ENCODE measurements around the gene P2RY2. TPM values are rescaled to one million over a fixed set of nuclear protein-coding genes. Genes with fewer than 3 reads are reported as not detected.

Gene P2RY2
- total RNA-seq, 4 donors from 2014 or later: 36.2 to 50.3 (median 43.8) TPM

DNA sequence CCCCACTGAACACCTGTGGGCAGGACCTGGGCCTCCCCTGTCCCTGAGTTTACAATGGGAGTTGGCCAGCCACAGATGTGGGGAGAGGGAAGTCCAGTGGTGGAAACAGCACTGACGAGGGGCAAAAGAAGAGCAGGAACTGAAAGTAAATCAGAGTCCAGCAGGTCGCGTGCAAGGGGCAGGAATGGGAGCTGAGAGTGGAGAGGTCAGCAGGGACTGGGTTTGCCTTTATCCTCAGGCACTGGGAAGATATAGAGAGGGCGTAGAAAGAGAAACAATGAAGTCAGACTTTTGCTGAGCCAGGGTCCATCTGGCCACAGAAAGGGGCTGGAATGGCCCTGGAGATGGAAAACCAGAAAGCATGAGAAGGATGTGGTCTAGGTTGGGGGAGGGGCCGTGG is 62.5 kb downstream of the P2RY2 start:
- no peaks in the 10 kb centered on the region for H3K27me3 ChIP-seq
- TF ChIP-seq POLR2A (IDR thresholded peaks at IDR 0.05): no peak
- TF ChIP-seq, protein P1, sequence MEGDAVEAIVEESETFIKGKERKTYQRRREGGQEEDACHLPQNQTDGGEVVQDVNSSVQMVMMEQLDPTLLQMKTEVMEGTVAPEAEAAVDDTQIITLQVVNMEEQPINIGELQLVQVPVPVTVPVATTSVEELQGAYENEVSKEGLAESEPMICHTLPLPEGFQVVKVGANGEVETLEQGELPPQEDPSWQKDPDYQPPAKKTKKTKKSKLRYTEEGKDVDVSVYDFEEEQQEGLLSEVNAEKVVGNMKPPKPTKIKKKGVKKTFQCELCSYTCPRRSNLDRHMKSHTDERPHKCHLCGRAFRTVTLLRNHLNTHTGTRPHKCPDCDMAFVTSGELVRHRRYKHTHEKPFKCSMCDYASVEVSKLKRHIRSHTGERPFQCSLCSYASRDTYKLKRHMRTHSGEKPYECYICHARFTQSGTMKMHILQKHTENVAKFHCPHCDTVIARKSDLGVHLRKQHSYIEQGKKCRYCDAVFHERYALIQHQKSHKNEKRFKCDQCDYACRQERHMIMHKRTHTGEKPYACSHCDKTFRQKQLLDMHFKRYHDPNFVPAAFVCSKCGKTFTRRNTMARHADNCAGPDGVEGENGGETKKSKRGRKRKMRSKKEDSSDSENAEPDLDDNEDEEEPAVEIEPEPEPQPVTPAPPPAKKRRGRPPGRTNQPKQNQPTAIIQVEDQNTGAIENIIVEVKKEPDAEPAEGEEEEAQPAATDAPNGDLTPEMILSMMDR (IDR thresholded peaks at IDR 0.05): no peak
- H3K27ac ChIP-seq: peak overlapping the region in 2 of 4 donors; percentile 23 to 82
- H3K4me1 ChIP-seq: peaks cover 0 to 16% (median 12%) of the 10 kb centered on the region in 3 donors
- DNase-seq: no peak
- WGBS, 2 donors: 72 to 85% methylated on average over 5 of the region's 5 CpGs
- intact Hi-C loops (cut with DNase I): no loop called here
- H3K36me3 ChIP-seq: no peaks in the 10 kb centered on the region
- no peaks in the 10 kb centered on the region for H3K9me3 ChIP-seq
- no peak overlapping the region for H3K4me3 ChIP-seq

DNA sequence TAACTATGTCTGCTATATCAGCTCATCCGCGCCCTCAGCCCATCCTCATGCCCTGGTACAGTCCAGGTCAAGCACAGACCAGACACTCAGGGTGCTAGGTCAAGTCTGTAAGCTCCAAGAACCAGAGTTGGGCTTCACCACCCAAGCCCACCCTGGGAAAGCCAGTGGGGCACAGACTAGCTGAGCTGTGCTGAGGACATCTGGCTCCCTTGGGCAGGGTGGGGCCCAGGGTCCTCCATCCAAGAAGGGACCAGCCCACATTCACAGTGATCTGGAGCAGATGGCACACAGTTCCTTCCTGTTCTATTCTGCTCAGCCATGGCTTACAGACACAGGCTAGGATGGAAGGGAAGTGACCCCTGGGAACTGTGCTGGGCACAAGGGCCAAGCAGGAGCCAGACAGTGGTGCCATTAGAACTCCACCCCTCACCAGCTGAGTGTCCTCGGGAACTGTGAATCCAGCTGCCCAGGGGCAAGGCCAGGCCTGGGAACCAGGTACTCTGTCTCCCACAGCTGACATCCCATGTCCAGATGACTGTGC is 63.2 kb downstream of the P2RY2 start:
- Histone ChIP-seq H3K27me3 (no peaks in the 10 kb centered on the region), H3K4me1 (peaks cover 0 to 15% (median 11%) of the 10 kb centered on the region in 3 donors), H3K9me3 (no peaks in the 10 kb centered on the region), H3K36me3 (no peaks in the 10 kb centered on the region), H3K27ac (peak overlapping the region in 2 of 4 donors; percentile 23 to 82), H3K4me3 (no peak overlapping the region)
- 92% methylated on average over 2 of the region's 3 CpGs; no CpG with 5 or more reads in 1 of the 2 donors for WGBS, 2 donors
- no peak for TF ChIP-seq POLR2A (IDR thresholded peaks at IDR 0.05)
- TF ChIP-seq, protein P1 (IDR thresholded peaks at IDR 0.05): no peak
- no peak for DNase-seq
- intact Hi-C loops (cut with DNase I): no loop called here

DNA sequence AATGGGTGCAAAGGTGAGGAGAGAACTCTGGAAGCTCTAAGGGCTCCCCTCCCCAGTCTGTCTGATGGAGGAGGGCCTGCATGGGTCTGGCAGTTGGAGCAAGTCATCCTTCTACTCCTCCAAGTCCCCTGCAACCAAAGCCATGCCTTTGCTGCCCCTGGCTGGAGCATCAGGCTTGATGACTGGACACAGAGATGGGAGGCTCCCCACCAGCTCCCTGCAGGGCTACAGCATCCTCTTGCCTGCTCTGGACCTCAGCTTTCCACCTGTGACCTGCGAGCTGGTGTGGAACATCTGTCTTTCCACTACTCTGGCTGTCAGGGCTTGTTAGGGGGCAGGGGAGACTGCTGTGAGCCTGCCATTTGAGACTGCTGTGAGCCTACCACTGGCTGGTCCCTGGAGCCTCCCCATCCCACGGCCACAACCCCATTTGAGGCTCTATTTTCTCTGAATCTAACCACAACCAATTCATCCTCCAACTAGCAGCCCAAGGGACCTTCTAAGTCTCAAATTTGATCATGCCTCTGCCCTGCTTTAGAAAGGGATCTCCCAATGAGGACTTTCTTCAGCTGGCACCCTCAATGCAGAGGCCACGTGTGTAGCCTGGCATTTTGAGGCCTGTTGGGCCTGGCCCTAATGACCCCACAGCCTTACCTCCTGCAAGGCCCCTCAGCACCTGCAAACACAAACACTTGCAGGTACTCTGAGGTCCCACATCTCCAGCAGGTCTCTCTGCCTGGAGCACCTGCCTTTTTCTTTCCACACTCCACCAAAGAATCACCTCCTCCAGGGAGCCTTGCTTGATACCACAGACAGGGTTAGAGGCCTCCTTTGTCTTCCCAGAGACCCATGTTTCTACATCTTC is 63.9 kb downstream of the P2RY2 start:
- TF ChIP-seq, protein P1 (IDR thresholded peaks at IDR 0.05): no peak
- no peak for TF ChIP-seq POLR2A (IDR thresholded peaks at IDR 0.05)
- WGBS, 2 donors: 54 to 86% methylated on average over 2 of the region's 3 CpGs
- Histone ChIP-seq H3K9me3 (no peaks in the 10 kb centered on the region), H3K36me3 (no peaks in the 10 kb centered on the region), H3K4me3 (no peak overlapping the region), H3K27me3 (no peaks in the 10 kb centered on the region), H3K4me1 (peaks cover 0 to 15% (median 12%) of the 10 kb centered on the region in 3 donors), H3K27ac (peak overlapping the region in 1 of 4 donors; percentile 82)
- intact Hi-C loops (cut with DNase I): no loop called here
- no peak for DNase-seq

DNA sequence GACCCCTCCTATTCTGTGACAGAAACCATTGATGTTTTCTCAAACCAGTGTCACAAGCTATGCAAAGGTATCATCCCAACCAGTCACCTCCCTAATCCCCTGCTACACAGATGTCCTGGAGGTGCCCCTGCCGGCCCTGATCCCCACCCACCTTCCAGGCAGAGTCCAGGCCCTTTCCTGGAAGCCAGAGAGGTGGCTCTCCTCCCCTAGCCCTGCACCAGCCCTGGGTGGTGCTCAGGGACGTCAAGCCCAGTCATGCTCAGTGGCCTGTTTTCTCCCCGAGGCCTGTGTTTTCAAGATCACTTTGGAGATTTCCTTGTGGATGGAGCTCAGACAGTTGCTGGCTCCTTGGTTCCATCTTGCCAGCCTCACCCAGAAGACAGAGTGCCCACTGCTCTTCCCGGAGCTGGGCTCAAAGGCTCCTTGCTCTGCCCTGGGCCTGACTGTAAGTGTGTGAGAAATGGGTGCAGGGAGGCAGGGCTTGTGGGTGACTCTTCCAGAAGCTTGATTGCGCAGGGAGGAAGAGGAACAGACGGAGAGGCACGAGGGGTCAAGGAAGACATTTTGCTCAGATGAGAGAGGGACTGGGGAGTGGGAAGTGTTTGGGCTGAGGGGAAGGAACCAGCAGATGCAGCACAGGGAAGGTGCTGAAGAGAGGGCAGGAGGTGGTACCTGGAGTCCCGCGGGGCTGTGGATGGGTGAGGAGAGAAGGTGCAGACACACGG is 65.4 kb downstream of the P2RY2 start:
- WGBS, 2 donors: 60 to 79% methylated on average over 3 to 9 of the region's 10 CpGs
- no peaks in the 10 kb centered on the region for H3K27me3 ChIP-seq

More for the DNA sequence above, 65.4 kb downstream of the P2RY2 start:
- Histone ChIP-seq H3K27ac (peak overlapping the region in 1 of 4 donors; percentile 14), H3K4me3 (no peak overlapping the region), H3K9me3 (no peaks in the 10 kb centered on the region), H3K4me1 (peaks cover 5 to 25% (median 20%) of the 10 kb centered on the region in 3 donors), H3K36me3 (no peaks in the 10 kb centered on the region)
- intact Hi-C loops (cut with DNase I): no loop called here
- TF ChIP-seq, protein P1 (IDR thresholded peaks at IDR 0.05): no peak
- TF ChIP-seq POLR2A (IDR thresholded peaks at IDR 0.05): no peak
- DNase-seq: no peak

Data from esophagus squamous epithelium (tissue), 5 donors.